Measurements from ENCODE around the gene NLK. TPM values are rescaled to one million over a fixed set of nuclear protein-coding genes. Genes with fewer than 3 reads are reported as not detected.

NLK gene
- total and polyA plus RNA-seq, 7 experiments from 2014 or later: 1.0 to 19.2 (median 16.5) TPM

- ATAC-seq (no peak), DNase-seq (no peak)
- no peaks in the 10 kb centered on the region for H3K36me3 ChIP-seq (ENCODE audit: control insufficient read depth in 2 of 3, insufficient read depth in 3 of 3, low read length in 3 of 3)
- Mint-ChIP-seq H3K9me3 (peaks cover 0 to 8% (median 0%) of the 10 kb centered on the region in 11 donors), H3K4me3 (no peak overlapping the region), H3K27ac (no peak overlapping the region), H3K27me3 (no peaks in the 10 kb centered on the region), H3K36me3 (peaks cover 0 to 19% (median 8%) of the 10 kb centered on the region in 5 donors), H3K4me1 (peaks cover 12 to 38% (median 24%) of the 10 kb centered on the region in 7 donors)
- no peak overlapping the region for H3K4me3 ChIP-seq (ENCODE audit: low read length)
- intact Hi-C loops (cut with micrococcal nuclease): loop anchor here in 1 of 2 donors (5.0 kb wide), 1 partner anchor 65 kb away; no protein-coding TSS in a partner anchor
- ChIA-PET POLR2A (no interaction called here), CTCF (no interaction called here)
- no peak overlapping the region for H3K27ac ChIP-seq (ENCODE audit: low read depth, low read length)
- H3K27me3 ChIP-seq (ENCODE audit: control insufficient read depth in 2 of 2, insufficient read depth in 2 of 2, low read length in 2 of 2): no peaks in the 10 kb centered on the region
- no peaks in the 10 kb centered on the region for H3K9me3 ChIP-seq (ENCODE audit: control insufficient read depth in 2 of 3, low read length in 3 of 3)
- peaks cover 0 to 5% of the 10 kb centered on the region in 2 donors for H3K4me1 ChIP-seq (ENCODE audit: control insufficient read depth in 2 of 2, insufficient read depth in 2 of 2, low read length in 2 of 2)
Measured at GRCh38 chr17:28112181-28112580, 69.7 kb downstream of the NLK start.

DNA sequence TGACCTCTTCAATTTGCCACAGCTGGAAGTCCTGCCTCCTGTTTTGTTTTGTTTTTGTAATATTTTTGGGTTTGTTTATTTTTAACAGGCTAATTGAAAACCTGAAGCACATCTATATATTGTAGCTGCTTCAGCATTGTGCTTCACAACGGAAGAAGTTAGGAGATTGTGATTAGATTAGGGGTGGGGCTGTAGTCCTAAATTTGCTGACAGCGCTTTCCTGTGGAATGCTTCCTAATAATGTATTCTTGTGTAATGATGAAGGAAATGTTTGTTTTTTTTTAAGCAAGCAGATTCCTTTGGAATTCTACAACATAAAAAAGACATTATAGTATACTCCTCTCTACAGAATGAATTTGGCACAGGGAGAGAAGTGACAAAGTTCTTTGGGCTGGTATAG is 70.1 kb downstream of the NLK start:
- peaks cover 0 to 19% (median 8%) of the 10 kb centered on the region in 5 donors for H3K36me3 Mint-ChIP-seq
- H3K4me3 Mint-ChIP-seq: no peak overlapping the region
- H3K36me3 ChIP-seq (ENCODE audit: control insufficient read depth in 2 of 3, insufficient read depth in 3 of 3, low read length in 3 of 3): no peaks in the 10 kb centered on the region
- ATAC-seq (no peak), DNase-seq (no peak)
- ChIA-PET CTCF (no interaction called here), POLR2A (no interaction called here)
- no peaks in the 10 kb centered on the region for H3K9me3 ChIP-seq (ENCODE audit: control insufficient read depth in 2 of 3, low read length in 3 of 3)
- H3K27ac ChIP-seq (ENCODE audit: low read depth, low read length): no peak overlapping the region
- no peak overlapping the region for H3K4me3 ChIP-seq (ENCODE audit: low read length)
- peaks cover 0 to 8% (median 0%) of the 10 kb centered on the region in 11 donors for H3K9me3 Mint-ChIP-seq
- peaks cover 0 to 9% of the 10 kb centered on the region in 2 donors for H3K4me1 ChIP-seq (ENCODE audit: control insufficient read depth in 2 of 2, insufficient read depth in 2 of 2, low read length in 2 of 2)
- H3K4me1 Mint-ChIP-seq: peaks cover 12 to 42% (median 24%) of the 10 kb centered on the region in 7 donors
- H3K27me3 ChIP-seq (ENCODE audit: control insufficient read depth in 2 of 2, insufficient read depth in 2 of 2, low read length in 2 of 2): no peaks in the 10 kb centered on the region
- intact Hi-C loops (cut with micrococcal nuclease): loop anchor here in 1 of 2 donors (5.0 kb wide), 1 partner anchor 65 kb away; no protein-coding TSS in a partner anchor
- no peaks in the 10 kb centered on the region for H3K27me3 Mint-ChIP-seq
- no peak overlapping the region for H3K27ac Mint-ChIP-seq

GRCh38 chr17:28113269-28113668 is 70.8 kb downstream of the NLK start:
- CTCF ChIA-PET: no interaction called here
- Histone ChIP-seq H3K27ac (ENCODE audit: low read depth, low read length) (no peak overlapping the region), H3K4me1 (ENCODE audit: control insufficient read depth in 2 of 2, insufficient read depth in 2 of 2, low read length in 2 of 2) (peaks cover 5 to 11% of the 10 kb centered on the region in 2 donors), H3K27me3 (ENCODE audit: control insufficient read depth in 2 of 2, insufficient read depth in 2 of 2, low read length in 2 of 2) (no peaks in the 10 kb centered on the region), H3K9me3 (ENCODE audit: control insufficient read depth in 2 of 3, low read length in 3 of 3) (no peaks in the 10 kb centered on the region), H3K4me3 (ENCODE audit: low read length) (no peak overlapping the region), H3K36me3 (ENCODE audit: control insufficient read depth in 2 of 3, insufficient read depth in 3 of 3, low read length in 3 of 3) (no peaks in the 10 kb centered on the region)
- no peak for DNase-seq
- Mint-ChIP-seq H3K4me1 (peaks cover 12 to 48% (median 27%) of the 10 kb centered on the region in 7 donors), H3K27me3 (no peaks in the 10 kb centered on the region), H3K36me3 (peaks cover 0 to 19% (median 8%) of the 10 kb centered on the region in 5 donors), H3K9me3 (peaks cover 0 to 8% (median 0%) of the 10 kb centered on the region in 11 donors), H3K27ac (no peak overlapping the region), H3K4me3 (no peak overlapping the region)
- intact Hi-C loops (cut with micrococcal nuclease): loop anchor here in 1 of 2 donors (5.0 kb wide), 1 partner anchor 66 kb away; no protein-coding TSS in a partner anchor
- no peak for ATAC-seq
- POLR2A ChIA-PET: no interaction called here

- ChIA-PET POLR2A (no interaction called here), CTCF (no interaction called here)
- H3K36me3 Mint-ChIP-seq: peaks cover 0 to 11% (median 6%) of the 10 kb centered on the region in 5 donors
- no peaks in the 10 kb centered on the region for H3K9me3 ChIP-seq (ENCODE audit: control insufficient read depth in 2 of 3, low read length in 3 of 3)
- no peak overlapping the region for H3K27ac ChIP-seq (ENCODE audit: low read depth, low read length)
- DNase-seq (no peak), ATAC-seq (no peak)
- no peak overlapping the region for H3K4me3 ChIP-seq (ENCODE audit: low read length)
- H3K36me3 ChIP-seq (ENCODE audit: control insufficient read depth in 2 of 3, insufficient read depth in 3 of 3, low read length in 3 of 3): no peaks in the 10 kb centered on the region
- intact Hi-C loops (cut with micrococcal nuclease): loop anchor here in 1 of 2 donors (5.0 kb wide), 1 partner anchor 73 kb away; the partner anchor contains the start of gene NLK
- H3K4me3 Mint-ChIP-seq: no peak overlapping the region
- H3K4me1 Mint-ChIP-seq: peaks cover 12 to 54% (median 33%) of the 10 kb centered on the region in 7 donors
- H3K27me3 Mint-ChIP-seq: no peaks in the 10 kb centered on the region
- peaks cover 0 to 7% (median 0%) of the 10 kb centered on the region in 11 donors for H3K9me3 Mint-ChIP-seq
- H3K27ac Mint-ChIP-seq: no peak overlapping the region
- no peaks in the 10 kb centered on the region for H3K27me3 ChIP-seq (ENCODE audit: control insufficient read depth in 2 of 2, insufficient read depth in 2 of 2, low read length in 2 of 2)
- H3K4me1 ChIP-seq (ENCODE audit: control insufficient read depth in 2 of 2, insufficient read depth in 2 of 2, low read length in 2 of 2): peaks cover 5 to 11% of the 10 kb centered on the region in 2 donors
Measured at GRCh38 chr17:28115046-28115445, 72.6 kb downstream of the NLK start.

GRCh38 chr17:28117304-28117703 is 74.8 kb downstream of the NLK start:
- Histone ChIP-seq H3K36me3 (ENCODE audit: control insufficient read depth in 2 of 3, insufficient read depth in 3 of 3, low read length in 3 of 3) (no peaks in the 10 kb centered on the region), H3K4me3 (ENCODE audit: low read length) (no peak overlapping the region), H3K4me1 (ENCODE audit: control insufficient read depth in 2 of 2, insufficient read depth in 2 of 2, low read length in 2 of 2) (peaks cover 5 to 11% of the 10 kb centered on the region in 2 donors), H3K9me3 (ENCODE audit: control insufficient read depth in 2 of 3, low read length in 3 of 3) (no peaks in the 10 kb centered on the region), H3K27me3 (ENCODE audit: control insufficient read depth in 2 of 2, insufficient read depth in 2 of 2, low read length in 2 of 2) (no peaks in the 10 kb centered on the region), H3K27ac (ENCODE audit: low read depth, low read length) (no peak overlapping the region)
- Mint-ChIP-seq H3K36me3 (peaks cover under 1 to 10% (median 5%) of the 10 kb centered on the region in 5 donors), H3K27ac (no peak overlapping the region), H3K27me3 (no peaks in the 10 kb centered on the region), H3K9me3 (no peaks in the 10 kb centered on the region), H3K4me1 (peaks cover 10 to 54% (median 33%) of the 10 kb centered on the region in 7 donors), H3K4me3 (no peak overlapping the region)
- no peak for ATAC-seq
- no peak for DNase-seq
- ChIA-PET CTCF (no interaction called here), POLR2A (no interaction called here)
- intact Hi-C loops (cut with micrococcal nuclease): loop anchor here in 1 of 2 donors (5.0 kb wide), 1 partner anchor 75 kb away; the partner anchor contains the start of gene NLK

DNA sequence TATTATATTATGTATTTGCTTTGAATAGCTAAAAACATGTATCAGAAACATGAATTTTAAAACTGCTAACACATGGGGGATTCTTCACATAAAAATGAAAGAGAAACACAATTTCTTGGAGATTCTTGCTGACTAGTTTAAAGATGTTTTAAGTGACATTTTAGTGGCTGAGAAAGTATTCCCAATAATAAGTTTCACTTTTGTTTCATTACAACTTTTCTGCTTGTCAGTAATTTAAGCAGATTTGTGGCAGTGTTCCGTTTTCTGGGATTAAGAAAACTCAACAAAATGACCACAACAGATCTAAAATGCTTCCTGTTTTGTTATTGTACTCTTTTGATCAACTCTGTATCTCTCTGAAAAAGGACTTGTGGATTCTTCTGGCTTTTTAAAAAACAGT is 75.9 kb downstream of the NLK start:
- ATAC-seq (no peak), DNase-seq (no peak)
- ChIA-PET POLR2A (no interaction called here), CTCF (no interaction called here)
- peaks cover 10 to 51% (median 33%) of the 10 kb centered on the region in 7 donors for H3K4me1 Mint-ChIP-seq
- peaks cover 5 to 11% of the 10 kb centered on the region in 2 donors for H3K4me1 ChIP-seq (ENCODE audit: control insufficient read depth in 2 of 2, insufficient read depth in 2 of 2, low read length in 2 of 2)
- intact Hi-C loops (cut with micrococcal nuclease): loop anchor here in 1 of 2 donors (5.0 kb wide), 1 partner anchor 76 kb away; the partner anchor contains the start of gene NLK
- no peaks in the 10 kb centered on the region for H3K9me3 Mint-ChIP-seq
- H3K36me3 Mint-ChIP-seq: peaks cover 5 to 16% (median 8%) of the 10 kb centered on the region in 5 donors
- H3K27me3 Mint-ChIP-seq: no peaks in the 10 kb centered on the region
- no peak overlapping the region for H3K27ac ChIP-seq (ENCODE audit: low read depth, low read length)
- peak overlapping the region in 5 of 9 donors; percentile 32 to 80 (median 47) for H3K27ac Mint-ChIP-seq
- H3K4me3 Mint-ChIP-seq: peak overlapping the region in 7 of 10 donors; percentile 3 to 71 (median 42)
- H3K27me3 ChIP-seq (ENCODE audit: control insufficient read depth in 2 of 2, insufficient read depth in 2 of 2, low read length in 2 of 2): no peaks in the 10 kb centered on the region
- no peaks in the 10 kb centered on the region for H3K9me3 ChIP-seq (ENCODE audit: control insufficient read depth in 2 of 3, low read length in 3 of 3)
- H3K4me3 ChIP-seq (ENCODE audit: low read length): peak overlapping the region; percentile 1
- H3K36me3 ChIP-seq (ENCODE audit: control insufficient read depth in 2 of 3, insufficient read depth in 3 of 3, low read length in 3 of 3): peaks cover 0 to 7% (median 0%) of the 10 kb centered on the region in 3 experiments

DNA sequence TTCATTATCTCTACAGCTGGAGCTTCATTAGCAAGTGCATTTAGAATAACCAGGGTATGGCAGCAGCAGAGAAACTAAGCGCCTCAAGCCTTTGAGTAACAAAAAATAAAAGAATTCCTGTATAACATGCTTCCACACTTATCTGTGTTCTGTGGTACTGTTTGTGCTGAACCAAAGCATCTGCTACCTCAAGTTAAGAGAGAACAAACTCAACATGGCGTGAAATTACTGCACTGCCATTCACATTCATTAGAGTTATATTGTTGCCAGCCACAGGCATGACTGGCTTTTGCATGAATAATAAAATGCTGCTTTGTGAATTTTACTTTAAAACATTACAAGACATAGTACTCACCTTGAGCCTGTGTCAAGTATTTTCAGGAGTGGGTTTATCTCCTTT is 76.6 kb downstream of the NLK start:
- H3K36me3 ChIP-seq (ENCODE audit: control insufficient read depth in 2 of 3, insufficient read depth in 3 of 3, low read length in 3 of 3): peaks cover 0 to 7% (median 2%) of the 10 kb centered on the region in 3 experiments
- POLR2A ChIA-PET: no interaction called here
- peak overlapping the region in 2 of 10 donors; percentile 42 to 52 for H3K4me3 Mint-ChIP-seq
- CTCF ChIA-PET: no interaction called here
- no peak overlapping the region for H3K27ac ChIP-seq (ENCODE audit: low read depth, low read length)
- H3K27ac Mint-ChIP-seq: no peak overlapping the region
- intact Hi-C loops (cut with micrococcal nuclease): loop anchor here in 1 of 2 donors (5.0 kb wide), 1 partner anchor 77 kb away; the partner anchor contains the start of gene NLK
- no peaks in the 10 kb centered on the region for H3K9me3 ChIP-seq (ENCODE audit: control insufficient read depth in 2 of 3, low read length in 3 of 3)
- peaks cover 6 to 44% (median 33%) of the 10 kb centered on the region in 7 donors for H3K4me1 Mint-ChIP-seq
- H3K27me3 ChIP-seq (ENCODE audit: control insufficient read depth in 2 of 2, insufficient read depth in 2 of 2, low read length in 2 of 2): no peaks in the 10 kb centered on the region
- no peak overlapping the region for H3K4me3 ChIP-seq (ENCODE audit: low read length)
- ATAC-seq (no peak), DNase-seq (no peak)
- H3K36me3 Mint-ChIP-seq: peaks cover 5 to 21% (median 13%) of the 10 kb centered on the region in 5 donors
- H3K27me3 Mint-ChIP-seq: no peaks in the 10 kb centered on the region
- H3K4me1 ChIP-seq (ENCODE audit: control insufficient read depth in 2 of 2, insufficient read depth in 2 of 2, low read length in 2 of 2): peaks cover 5 to 11% of the 10 kb centered on the region in 2 donors
- H3K9me3 Mint-ChIP-seq: no peaks in the 10 kb centered on the region

Measured in naive thymus-derived CD4-positive, alpha-beta T cell (primary cell).